ENCODE data around the gene ECSCR. TPM values are rescaled to one million over a fixed set of nuclear protein-coding genes. Genes with fewer than 3 reads are reported as not detected.

ECSCR gene
- total and polyA plus RNA-seq, 10 of the 15 experiments (the other 5 are each of a cell fraction or from before 2014, with no cell fraction given) = 0.15 to 0.83 (median 0.23) TPM; not detected in 3

DNA sequence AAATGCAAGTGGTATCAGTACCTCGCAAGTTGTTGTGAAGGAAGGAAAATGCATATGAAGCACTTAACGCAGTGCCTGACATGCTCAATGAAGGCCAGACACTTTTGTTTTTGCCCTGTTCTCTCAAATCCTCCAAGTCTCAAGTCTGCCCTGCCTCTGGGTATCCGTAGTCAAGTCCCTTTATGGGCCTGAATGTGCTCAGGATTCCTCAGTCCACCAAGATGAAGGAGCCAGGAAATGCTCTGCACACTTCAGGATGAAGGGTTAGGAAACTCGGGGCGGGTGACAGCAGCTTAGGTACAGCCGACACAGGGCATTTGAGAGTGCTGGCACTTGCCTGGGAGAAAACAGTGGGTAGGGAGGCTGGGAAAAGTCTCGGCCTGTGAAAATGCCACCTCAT, 1.4 kb downstream of the ECSCR start (continued):
- TF ChIP-seq GATAD2B (conservative IDR thresholded peaks at IDR 0.05; ENCODE audit: low read depth) = no peak
- TF ChIP-seq SRF (IDR thresholded peaks at IDR 0.05; ENCODE audit: low read depth in 2 of 2, low read length in 2 of 2) = no peak
- TF ChIP-seq SP1 (IDR thresholded peaks at IDR 0.05; ENCODE audit: low read depth, low read length) = no peak

DNA sequence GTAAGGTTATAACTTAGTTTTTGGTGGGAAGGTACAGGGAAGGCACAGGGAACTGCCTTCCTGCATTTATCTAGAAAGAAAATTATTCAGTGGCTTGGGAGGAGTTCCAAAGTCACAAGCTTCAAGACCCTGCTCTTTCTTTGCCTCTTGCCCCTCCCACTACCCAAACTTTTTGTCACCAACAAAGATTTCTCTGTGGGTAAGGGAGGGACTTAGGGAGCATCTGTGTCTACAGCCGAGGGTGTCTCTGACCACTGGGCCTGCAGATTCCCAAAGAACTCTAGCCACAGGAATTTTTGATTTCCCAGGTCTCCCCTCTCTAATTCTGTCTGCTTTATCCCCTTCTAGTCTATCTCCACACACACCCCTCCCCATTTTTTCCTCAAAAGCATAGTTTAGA, 2.1 kb downstream of the ECSCR start:
- ChIA-PET CTCF (interaction anchor here (0.8 to 4.4 kb wide), 7 partner anchors 14 to 108 kb away, joined by 3 to 39 read pairs (median 19); partner anchors contain the start of genes DNAJC18 and STING1), SMC1A (ENCODE audit: uncharacterized antibody, unreplicated experiment) (interaction anchor here (0.6 to 4.1 kb wide), 10 partner anchors 13 to 58 kb away, joined by 3 to 32 read pairs (median 9); partner anchors contain the start of genes DNAJC18 and STING1), RAD21 (ENCODE audit: unreplicated experiment) (interaction anchor here (0.6 to 4.0 kb wide), 8 partner anchors 13 to 68 kb away, joined by 3 to 47 read pairs (median 6); partner anchors contain the start of genes DNAJC18 and STING1), POLR2A (interaction anchor here (0.6 to 3.2 kb wide), 6 partner anchors 13 to 42 kb away, joined by 3 to 53 read pairs (median 4); partner anchors contain the start of genes DNAJC18 and STING1)
- H3K4me2 ChIP-seq (ENCODE audit: control insufficient read depth, insufficient read depth) = peak overlapping the region; percentile 30; the same call in 1 of the 2 replicates
- H3K27ac ChIP-seq (ENCODE audit: control insufficient read depth, insufficient read depth) = peak overlapping the region; percentile 93; the same call in 1 of the 2 replicates
- DNase-seq (ENCODE audit: low read depth, low spot score) (no peak), FAIRE-seq (no peak), ATAC-seq (no peak)
- H3K27me3 ChIP-seq (replicated peaks in 1 of 2; ENCODE audit: control insufficient read depth in 2 of 2, insufficient read depth in 2 of 2, low read length in 1 of 2) = no peaks in the 10 kb centered on the region
- 40% methylated on average over 1 of the region's 1 CpG for WGBS (ENCODE audit: insufficient coverage, insufficient replicate concordance, low lambda C conversion rate, missing lambda C conversion rate)
- TF ChIP-seq, protein P1, sequence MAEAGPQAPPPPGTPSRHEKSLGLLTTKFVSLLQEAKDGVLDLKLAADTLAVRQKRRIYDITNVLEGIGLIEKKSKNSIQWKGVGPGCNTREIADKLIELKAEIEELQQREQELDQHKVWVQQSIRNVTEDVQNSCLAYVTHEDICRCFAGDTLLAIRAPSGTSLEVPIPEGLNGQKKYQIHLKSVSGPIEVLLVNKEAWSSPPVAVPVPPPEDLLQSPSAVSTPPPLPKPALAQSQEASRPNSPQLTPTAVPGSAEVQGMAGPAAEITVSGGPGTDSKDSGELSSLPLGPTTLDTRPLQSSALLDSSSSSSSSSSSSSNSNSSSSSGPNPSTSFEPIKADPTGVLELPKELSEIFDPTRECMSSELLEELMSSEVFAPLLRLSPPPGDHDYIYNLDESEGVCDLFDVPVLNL (IDR thresholded peaks at IDR 0.05; ENCODE audit: low read depth, low read length) = no peak
- TF ChIP-seq PAX5 (IDR thresholded peaks at IDR 0.05; ENCODE audit: borderline replicate concordance, low read depth, low read length) = no peak
- TF ChIP-seq BACH1 (IDR thresholded peaks at IDR 0.05; ENCODE audit: borderline replicate concordance) = no peak
- H3K79me2 ChIP-seq (ENCODE audit: control insufficient read depth, insufficient read depth, low read length) = no peaks in the 10 kb centered on the region
- H3K4me1 ChIP-seq (ENCODE audit: control insufficient read depth, insufficient read depth, low read length) = peaks cover 37% of the 10 kb centered on the region
- H3K9me3 ChIP-seq (replicated peaks; ENCODE audit: control insufficient read depth, insufficient read depth, low read length) = no peaks in the 10 kb centered on the region
- H2AFZ ChIP-seq (ENCODE audit: control insufficient read depth, low read depth, low read length) = no peak overlapping the region
- H4K20me1 ChIP-seq (ENCODE audit: control insufficient read depth, insufficient read depth) = no peaks in the 10 kb centered on the region
- intact Hi-C loops (cut with micrococcal nuclease; ENCODE audit: unreplicated experiment) = no loop called here
- H3K36me3 ChIP-seq (ENCODE audit: control insufficient read depth in 2 of 2, insufficient read depth in 2 of 2, low read length in 1 of 2) = no peaks in the 10 kb centered on the region
- TSS peak; percentile 75 for BruUV-seq (replicated peaks)
- H3K4me3 ChIP-seq = no peak overlapping the region
- in situ Hi-C loops (cut with MboI) = no loop called here
- H3K9ac ChIP-seq (ENCODE audit: control insufficient read depth, insufficient read depth, low read length) = no peak overlapping the region

Measured in GM12878 (cell line).